ENCODE results near the gene STRN3.
"Not testable (repeated sequence)": the region's sequence is repeated elsewhere in the genome, so short reads cannot be mapped to it uniquely, and the experiment has no call there.

Gene STRN3

DNA sequence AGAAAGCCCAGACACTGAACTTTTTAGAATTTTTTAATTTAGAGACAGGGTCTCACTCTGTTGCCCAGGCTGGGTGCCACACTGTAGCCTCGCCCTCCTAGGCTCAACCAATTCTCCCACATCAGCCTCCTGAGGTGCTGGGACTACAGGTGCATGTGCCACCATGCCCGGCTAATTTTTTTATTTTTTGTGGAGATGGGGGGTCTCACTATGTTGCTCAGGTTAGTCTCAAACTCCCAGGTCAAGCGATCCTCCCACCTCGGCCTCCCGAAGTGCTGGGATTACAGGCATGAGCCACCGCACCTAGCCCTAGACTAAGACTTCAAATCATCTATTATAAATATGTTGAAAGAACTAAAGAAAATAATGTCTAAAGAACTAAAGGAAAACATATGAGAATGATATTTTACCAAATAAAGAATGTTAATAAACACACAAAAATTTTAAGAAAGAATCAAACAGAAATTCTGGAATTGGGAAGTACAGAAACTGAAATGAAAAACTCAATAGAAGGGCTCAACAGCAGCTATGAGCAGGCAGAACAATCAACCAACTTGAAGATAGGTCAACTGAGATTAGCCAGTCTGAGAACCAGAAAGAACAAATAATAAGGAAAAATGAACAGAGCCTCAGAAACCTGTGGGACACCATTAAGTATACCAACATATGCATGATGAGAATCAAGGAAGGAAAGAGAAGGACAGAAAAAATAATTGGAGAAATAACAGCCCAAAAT, 27.0 kb downstream of the STRN3 start:
- no peak for DNase-seq

DNA sequence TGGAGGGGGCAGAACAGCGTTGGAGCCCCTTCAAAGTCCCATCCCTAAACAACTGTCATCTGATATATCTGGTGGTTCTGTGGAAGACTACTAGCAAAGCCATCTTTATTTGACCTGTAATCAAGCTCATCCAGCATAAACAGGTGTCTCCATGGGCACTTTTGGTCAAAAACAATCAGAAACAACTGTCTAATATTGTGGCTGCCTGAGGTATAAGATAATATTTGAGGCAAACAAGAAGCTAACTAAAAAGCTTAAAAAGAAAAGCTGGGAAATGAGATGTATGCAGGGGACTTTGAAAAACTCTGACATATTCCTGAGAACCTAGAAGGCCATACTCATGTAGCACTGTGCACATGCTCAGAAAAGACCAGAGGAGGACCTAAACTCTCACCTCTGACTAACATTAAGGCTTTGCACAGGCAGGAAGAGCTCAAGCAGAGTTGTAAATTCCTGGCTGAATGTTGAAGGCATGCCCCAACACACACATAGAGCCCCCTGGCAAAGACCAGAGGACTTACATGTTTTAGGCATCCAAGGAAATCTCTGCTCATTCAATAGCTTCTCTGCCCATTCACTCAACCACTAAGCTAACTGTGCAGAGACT, 28.0 kb downstream of the STRN3 start:
- DNase-seq: no peak

DNA sequence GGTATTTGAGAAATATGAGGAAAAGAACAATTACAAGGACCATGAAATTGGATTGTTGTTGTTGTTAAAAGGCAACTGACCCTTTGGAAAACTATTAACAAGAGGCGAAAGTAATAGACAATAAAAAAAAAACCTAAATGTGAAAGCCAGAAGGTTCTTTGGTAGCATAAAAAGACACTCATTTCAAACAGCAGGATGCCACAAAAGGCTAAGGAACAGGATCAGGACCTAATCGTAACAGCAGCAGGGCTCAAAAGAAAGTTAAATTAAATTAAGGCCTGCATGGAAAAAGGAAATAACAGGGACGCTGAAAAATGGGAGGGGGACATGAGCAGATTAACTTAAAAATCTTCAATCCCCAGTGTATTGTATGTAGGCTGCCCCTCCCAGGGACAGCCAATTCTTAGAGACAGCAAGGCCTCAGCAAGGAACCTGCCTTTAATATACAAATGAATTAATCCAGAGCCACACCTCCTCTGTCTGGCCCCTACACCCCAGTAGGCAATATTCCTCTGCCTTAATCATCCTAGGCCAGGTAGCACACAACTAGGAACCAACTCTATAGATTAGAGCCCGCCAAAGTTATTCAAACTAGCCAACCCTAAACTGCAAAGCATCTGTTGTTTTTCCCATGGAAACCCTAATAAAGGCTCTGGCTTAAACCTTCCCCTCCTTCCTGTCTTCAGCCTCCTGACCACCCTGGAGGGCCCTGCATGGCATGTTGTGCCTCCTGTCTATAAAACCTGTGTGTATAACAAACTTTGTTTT, 29.1 kb downstream of the STRN3 start:
- DNase-seq: no peak

DNA sequence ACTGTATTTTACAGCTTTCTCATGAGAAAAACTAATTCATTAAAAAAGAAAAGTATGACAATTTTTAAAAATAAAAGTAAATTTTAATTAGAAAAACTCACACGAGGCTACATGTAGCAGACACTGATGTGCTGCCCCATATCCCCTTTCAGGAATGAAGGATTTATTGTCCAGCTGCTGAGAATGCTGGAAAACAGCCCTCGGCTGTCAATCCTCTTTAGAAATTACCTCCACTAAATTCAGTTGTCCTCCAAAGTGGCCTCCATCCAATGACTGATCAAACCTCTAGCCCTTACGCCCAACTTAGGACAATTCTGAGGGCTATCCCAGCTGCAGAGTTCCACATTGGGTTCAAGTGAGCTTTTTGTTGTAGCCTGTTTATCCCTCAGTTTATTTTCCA, 30.5 kb downstream of the STRN3 start:
- DNase-seq: no peak

DNA sequence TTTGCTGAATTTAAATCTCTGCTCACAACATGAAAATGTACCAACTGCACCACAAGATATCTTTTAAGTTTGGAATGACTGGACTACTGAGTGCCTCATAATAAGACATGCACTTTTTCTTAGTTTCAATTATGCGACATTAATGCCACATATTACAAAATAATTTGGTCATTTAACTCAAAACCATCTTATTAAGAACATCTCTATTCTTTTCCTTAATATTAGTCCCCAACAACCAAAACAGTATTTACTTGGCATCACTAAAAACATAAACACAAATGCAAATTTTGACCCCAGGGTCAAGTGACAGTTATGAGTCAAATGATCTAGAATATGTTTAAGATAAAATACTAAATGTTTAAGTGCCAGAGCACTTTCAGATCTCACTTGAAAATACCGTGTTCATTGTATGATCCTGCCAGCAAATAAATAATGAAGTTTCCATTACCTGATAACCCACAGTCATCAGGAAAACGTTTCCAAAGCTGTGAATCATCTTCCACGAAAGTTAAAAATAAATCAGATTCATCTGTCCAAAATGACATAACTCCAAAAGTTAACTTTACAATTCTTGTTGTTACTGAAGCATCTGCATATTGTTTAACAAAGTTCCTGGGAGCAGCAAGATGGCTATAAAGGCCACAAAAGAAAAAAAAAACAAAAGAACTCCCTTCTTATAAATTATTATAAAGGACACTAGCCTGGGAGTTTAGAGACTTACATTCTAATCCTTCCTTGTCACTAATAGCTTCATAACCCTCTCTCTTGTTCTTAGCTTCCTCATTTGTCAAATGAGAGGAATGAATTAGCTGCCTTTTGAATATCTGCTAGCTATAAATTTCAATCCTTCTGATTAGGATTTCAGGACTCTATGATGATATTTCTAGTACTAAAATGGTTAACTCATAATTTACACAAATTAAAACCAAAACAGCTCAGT, 31.2 kb downstream of the STRN3 start:
- no peak for DNase-seq

DNA sequence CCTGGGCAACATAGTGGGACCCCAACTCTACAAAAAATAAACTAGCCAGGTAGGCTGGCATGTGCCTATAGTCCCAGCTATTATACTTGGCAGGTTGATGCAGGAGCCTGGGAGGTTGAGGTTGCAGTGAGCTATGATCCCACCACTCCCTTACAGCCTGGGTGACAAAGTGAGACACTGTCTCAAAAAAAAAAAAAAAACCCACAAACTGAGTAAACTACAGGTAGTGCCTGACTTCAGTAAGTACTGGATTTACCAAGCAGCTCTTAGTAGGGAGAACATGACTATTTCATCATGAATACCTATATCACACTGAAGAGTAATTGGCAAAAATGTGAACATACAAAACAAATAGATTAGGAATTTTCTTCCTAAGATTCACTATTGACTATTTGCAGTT, 33.1 kb downstream of the STRN3 start:
- no peak for DNase-seq

DNA sequence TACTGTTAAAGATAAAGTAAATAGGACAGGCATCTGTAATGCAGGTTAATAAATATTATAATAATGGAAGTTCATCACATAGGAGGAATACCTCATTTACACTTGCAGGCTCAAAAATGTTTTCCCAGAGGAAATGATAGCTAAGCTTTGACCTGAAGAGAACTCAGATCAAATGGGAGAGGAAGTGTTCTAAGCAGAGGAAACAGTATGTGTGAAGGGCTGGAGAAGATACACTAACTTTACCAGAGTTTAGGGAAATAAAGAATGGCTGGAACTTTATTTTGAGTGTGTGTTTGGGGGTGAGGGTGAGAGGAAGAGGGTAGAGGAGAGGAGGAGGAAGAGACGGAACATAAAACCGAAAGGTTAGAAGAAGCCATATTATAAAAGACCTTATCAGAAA, 34.8 kb downstream of the STRN3 start:
- no peak for DNase-seq

DNA sequence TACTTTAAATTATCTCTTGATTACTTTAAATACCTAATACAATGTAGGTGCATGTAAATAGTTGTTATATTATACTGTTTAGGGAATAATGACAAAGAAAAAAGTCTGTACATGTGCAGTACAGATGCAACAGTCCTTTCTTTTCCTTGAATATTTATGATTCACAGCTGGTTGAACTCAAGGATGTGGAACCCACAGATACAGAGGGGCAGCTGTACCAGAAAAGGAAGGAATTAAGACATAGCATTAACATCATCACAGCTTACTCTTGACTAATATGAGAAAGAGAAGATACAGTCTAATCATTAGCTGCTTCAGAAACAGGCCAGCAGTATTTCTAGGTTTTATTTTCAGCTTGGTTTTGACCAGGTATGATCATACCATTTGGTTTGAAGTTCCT, 35.4 kb downstream of the STRN3 start:
- no peak for DNase-seq

DNA sequence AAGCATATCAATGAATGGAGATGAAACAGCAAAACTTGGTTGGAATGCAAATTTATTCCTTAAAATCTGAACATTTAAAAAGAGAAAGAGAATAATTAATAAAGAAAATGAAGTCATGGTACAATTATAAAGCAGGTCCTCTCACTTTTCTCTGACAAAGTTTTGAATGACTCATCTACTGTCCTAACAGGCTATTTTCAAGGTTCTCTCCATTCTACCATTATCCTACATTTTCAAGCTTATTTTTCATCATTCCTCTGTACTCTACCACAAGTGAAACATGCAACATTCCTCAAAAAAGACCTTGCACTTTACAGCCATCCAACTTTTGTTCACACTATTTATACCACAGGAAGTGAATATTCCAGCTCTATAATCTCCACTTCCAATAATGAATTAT, 37.7 kb downstream of the STRN3 start:
- DNase-seq: no peak

DNA sequence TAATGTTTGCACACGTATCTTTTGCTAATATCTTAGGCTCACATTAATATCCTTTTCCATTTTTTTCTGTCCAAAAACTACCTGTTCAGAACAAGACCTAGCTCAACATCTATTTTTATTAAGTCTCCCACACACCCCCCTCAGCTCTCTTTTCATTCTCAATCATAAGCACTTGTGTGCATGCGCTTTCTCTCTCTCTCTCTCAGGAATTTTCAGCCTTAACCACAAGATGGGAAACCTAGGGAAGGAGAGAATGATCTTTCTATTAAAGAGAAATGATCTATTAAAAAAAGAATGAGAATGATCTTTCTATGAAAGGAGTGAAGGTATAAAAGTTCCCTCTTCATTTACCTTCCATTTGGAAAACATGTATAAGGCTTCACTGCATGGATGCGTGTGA, 40.4 kb downstream of the STRN3 start:
- no peak for DNase-seq

DNA sequence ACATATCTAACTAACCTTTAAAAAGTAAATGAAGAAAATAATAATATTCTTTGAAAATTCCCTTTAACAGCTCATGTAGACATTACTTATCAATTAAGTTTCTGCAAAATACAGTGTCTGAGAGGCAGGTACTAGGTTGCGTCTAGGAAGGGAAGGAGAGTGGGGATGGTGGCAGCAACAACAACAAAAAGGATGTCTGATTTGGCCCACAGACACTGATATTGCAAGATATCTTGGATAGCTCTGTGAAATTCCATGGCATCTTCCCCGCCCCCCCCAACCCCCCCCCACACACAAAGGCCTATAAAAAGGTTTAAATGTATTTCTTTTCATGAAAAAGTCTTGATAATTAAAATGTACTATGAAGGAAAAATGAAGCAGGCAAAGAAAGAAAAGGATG, 42.3 kb downstream of the STRN3 start:
- DNase-seq: no peak

DNA sequence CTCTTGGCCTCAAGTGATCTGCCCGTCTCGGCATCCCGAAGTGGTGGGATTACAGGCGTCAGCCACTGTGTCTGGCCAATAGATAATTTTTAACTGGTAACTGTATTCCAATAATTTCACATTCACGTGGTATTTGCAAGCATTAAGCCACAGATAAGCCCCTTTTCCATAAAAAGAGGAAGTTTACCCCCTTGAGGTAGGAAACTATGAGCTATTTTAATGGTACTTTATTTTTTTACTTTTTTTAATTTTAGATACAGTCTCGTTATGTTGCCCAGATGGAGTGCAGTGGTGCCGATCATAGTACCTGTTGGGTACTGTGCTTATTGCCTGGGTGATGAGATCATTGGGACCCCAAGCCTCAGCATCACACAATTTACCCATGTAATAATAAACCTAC, 43.6 kb downstream of the STRN3 start:
- DNase-seq: no peak

DNA sequence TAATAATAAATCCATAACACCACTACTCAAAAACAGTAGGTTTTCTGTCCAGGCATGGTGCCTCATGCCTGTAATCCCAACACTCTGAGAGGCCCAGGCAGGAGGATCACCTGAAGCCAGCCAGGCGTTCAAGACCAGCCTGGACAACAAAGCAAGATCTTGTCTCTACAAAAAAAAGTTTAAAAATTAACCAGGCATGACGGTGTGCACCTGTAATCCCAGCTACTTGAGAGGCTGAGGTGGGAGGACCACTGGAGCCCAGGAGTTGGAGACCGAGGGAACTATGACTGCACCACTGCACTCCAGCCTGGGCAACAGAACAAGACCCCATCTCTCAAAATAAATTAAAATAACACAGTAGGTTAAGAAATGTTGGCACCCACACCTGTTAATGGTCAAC, 45.2 kb downstream of the STRN3 start:
- no peak for DNase-seq

DNA sequence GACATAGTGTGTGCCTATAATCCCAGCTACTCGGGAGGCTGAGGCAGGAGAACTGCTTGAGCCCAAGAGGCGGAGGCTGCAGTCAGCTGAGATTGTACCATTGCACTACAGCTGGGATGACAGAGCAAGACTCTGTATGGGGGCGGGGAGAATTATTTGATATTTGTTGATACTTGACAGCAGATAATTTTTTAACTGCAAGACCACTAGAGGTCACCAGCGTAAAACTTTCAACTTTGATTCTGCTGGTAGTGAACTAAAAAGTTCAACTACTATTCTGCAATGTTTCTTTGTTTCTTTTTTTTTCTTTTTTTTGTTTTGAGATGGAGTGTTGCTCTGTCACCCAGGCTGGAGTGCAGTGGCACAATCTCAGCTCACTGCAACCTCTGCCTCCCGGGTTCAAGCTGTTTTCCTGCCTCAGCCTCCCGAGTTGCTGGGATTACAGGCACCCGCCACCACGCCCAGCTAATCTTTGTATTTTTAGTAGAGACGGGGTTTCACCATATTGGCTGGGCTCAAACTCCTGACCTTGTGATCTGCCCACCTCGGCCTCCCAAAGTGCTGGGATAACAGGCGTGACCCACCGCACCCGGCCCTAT, 46.0 kb downstream of the STRN3 start:
- DNase-seq: peak; percentile 48

DNA sequence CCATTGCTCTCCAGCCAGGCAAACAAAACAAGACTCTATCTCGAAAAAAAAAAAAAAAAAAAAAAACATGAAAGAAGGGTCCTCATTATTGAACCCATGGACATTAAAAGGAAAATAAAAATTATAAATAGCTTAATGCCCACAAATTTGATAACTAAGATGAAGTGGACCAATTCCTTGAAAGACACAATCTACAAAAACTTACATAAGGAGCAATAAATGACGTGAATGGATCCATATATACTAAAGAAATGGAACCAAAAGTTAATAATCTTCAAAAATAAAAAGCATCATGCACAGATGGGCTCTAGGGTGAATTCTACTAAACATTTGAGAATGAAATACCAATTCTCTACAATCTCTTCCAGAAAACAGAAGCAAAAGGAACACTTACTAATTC, 48.4 kb downstream of the STRN3 start:
- DNase-seq: no peak

DNA sequence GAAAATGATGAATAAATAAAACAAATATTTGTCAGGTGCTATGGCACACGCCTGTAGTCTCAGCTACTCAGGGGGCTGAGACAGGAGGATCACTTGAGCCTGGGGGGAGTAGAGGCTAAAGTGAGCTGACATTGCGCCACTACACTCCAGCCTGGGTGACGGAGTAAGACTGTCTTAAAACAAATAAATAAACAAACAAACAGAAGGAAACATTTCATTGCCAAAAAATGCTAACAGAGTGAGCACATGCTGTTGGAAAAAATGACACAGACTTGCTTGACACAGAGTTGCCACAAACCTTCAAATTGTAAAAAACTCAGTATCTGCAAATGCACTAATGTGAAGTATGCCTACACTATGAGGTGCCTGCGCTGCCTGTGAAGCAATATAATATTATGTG, 51.6 kb downstream of the STRN3 start:
- no peak for DNase-seq

DNA sequence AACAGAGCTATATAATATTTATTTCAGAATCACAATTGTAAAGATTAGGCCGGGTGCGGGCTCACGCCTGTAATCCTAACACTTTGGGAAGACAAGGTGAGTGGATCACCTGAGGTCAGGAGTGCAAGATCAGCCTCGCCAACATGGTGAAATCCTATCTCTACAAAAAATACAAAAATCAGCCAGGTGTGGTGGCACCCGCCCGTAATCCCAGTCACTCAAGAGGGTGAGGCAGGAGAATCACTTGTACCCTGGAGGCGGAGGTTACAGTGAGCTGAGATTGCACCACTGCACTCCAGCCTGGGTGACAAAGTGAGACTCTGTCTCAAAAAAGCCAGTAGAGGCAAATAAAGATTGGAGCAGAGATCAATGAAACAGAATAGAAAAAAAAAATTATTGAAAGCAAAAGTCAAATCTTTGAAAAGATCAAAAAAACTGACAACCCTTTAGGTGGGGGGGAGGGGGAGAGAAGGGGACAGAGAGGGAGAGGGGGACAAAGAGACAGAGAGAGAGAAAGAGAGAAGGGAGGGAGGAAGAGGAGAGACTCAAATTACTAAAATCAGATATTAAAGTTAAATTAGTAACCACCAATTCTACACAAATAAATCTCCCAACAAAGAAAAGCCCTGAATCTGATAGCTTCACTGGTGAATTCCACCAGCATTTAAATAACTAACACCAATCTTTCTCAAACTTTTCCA, 53.1 kb downstream of the STRN3 start:
- no peak for DNase-seq

DNA sequence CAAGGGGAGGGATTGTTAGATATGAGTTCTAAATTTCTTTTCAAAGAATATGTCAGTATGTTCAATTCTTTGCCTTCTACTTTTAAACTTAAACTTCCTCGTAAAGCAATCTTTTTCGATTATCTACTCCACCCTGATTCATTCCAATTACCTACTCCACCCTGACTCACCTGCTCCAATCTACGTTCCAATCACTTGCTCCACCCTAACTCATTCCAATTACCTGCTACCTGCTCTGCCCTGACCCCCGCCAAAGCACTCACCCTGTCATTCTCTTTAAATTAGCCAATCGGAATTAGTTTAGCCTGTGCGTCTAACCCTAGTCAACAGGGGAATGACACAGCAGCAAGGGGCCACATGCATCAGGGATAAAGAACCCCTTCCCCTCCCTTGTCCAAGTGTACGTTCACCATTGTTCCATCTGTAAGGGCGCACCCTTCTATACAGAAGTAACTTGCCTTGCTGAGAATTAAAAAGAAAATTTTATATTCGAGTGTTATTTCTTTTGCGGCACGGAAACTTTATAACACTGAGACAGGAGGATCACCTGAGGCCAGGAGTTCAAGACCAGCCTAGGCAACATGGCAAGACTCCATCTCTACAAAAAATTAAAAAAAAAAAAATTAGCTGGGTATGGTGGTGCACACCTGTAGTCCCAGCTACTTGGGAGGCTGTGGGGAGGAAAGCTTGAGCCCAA, 54.0 kb downstream of the STRN3 start:
- DNase-seq: not testable (repeated sequence)

DNA sequence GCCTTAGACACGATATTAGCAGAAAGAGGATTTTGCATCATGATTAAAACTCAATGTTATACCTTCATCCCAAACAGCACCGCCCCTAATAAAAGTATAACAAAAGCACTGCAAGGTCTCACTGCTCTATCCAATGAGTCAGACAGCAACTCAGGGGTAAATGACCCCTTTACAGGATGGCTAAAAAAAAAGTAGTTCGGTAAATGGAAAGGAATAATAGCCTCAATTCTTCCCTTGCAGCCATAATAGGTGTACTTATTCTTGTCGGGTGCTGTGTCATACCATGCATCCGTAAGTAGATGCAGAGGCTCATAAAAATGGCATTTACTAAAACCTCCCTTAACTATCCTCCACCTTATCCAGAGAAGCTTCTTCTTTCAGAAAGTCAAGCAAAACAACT, 54.6 kb downstream of the STRN3 start:
- DNase-seq: no peak

DNA sequence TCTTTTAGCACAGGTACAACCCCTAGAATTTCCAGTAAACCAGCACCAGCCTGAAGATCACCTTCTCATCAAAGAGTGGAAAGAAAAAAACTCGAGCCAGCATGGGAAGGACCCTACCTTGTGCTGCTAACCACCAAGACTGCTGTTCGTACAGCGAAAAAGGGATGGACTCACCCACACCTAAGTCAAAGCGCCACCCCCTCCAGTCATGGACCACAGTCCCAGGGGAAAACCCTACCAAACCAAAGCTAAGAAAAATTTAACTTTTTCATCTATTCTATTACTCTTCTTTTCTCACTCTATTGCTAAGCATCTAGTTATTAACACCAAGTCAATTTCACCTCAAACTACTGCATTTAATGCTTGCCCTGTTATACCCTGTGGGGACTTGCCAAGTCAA, 56.4 kb downstream of the STRN3 start:
- DNase-seq: not testable (repeated sequence)

DNA sequence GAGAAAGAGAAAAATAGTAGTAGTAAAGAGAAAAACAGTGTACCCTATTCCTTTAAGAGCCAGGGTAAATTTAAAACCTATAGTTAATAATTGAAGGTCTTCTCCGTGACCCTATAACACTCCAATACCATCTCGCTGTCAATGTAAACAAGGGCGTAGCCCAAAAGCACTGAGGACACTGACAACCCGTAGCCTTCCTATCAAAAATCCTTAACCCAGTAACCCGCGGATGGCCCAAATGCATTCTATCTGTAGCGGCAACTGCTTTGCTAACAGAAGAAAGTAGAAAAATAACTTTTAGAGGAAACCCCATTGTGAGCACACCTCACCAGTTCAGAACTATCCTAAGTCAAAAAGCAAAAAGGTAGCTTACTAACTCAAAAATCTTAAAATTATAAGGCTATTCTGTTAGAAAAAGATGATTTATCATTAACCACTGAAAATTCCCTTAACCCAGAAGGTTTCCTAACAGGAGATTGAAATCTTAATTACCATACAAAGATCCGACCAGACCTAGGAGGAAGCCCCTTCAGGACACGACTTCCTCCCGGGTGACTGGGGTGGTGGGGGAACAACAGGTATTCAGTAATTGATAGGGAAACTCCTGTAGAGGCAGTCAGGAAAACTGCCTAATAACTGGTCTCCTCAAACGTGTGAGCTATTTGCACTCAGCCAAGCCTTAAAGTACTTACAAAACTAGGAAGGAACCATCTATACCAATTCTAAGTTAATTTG, 58.6 kb downstream of the STRN3 start:
- DNase-seq: not testable (repeated sequence)

Measured in NCI-H1105 treated with DMSO at 0.1 percent for 48 hours (cell line).